ENCODE data around the gene FLOT2. TPM values are rescaled to one million over a fixed set of nuclear protein-coding genes. Genes with fewer than 3 reads are reported as not detected.
A peak's percentile ranks its signal among the peaks of the same experiment; 100 is the strongest.
"Not testable (repeated sequence)": the region's sequence is repeated elsewhere in the genome, so short reads cannot be mapped to it uniquely, and the experiment has no call there.

Gene FLOT2, protein sequence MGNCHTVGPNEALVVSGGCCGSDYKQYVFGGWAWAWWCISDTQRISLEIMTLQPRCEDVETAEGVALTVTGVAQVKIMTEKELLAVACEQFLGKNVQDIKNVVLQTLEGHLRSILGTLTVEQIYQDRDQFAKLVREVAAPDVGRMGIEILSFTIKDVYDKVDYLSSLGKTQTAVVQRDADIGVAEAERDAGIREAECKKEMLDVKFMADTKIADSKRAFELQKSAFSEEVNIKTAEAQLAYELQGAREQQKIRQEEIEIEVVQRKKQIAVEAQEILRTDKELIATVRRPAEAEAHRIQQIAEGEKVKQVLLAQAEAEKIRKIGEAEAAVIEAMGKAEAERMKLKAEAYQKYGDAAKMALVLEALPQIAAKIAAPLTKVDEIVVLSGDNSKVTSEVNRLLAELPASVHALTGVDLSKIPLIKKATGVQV
- polyA plus RNA-seq, result 100 to 1,000 TPM; 275 to 360 (median 296) TPM

DNA sequence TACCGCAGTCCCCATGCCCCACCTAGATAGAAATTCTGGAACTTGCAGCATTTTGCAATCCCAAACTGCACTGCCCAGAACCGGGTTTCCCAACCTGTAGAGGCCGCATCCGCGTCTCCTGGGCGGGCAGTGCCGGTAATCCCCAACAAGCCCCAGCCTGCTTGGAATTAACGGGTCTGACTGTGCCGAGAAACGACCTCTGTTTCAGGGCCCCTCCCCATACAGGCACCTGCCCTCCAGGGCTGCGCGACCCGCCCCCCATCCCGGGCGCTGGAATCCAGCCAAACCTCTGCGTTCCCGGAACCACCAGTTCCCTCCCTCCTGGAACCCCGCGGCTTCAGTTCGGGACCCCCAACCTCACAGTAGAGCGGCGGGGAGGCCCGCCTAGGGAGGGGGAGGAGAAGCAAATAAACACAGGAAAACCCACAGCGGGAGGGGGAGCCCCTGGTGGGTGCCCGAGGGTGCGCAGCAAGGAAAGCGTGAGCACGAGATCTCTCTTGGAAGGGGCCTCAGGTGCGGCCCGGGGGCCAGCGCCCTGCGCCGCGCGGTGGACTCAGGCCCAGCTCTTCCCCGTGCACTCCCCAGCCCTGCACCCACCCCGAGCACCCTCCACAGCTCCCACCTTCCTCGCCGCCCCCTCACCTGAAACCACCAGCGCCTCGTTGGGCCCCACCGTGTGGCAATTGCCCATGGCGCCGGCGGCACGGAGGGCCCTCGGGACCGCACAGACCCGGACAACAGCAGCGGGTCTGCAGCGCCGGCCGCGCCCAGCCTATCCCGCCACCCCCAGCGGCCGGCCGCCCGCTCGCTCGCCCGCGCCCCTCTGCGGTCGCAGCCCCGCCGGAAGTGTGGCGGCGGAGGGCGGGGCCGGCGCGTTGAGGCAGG, at the start of gene FLOT2:
TSS of gene FLOT2 (minus strand) at position 850 of the 885 bp plus-strand sequence. CDS start at position 691, 159 bp downstream.
- Mint-ChIP-seq H3K4me3 (peak within 1 kb of the TSS; percentile 88 to 93 (median 92)), H3K4me1 (peaks cover 64 to 70% of the 10 kb centered on the region in 2 donors), H3K36me3 (peaks cover 0 to 11% (median 0%) of the 10 kb centered on the region in 3 donors), H3K27me3 (ENCODE audit: low read depth in 3 of 3) (peaks cover under 1 to 14% (median 2%) of the 10 kb centered on the region in 3 donors), H3K27ac (peak within 1 kb of the TSS; percentile 91 to 98 (median 95)), H3K9me3 (no peaks in the 10 kb centered on the region)
- DNase-seq, result peak; percentile 63 to 68 (median 64)

DNA sequence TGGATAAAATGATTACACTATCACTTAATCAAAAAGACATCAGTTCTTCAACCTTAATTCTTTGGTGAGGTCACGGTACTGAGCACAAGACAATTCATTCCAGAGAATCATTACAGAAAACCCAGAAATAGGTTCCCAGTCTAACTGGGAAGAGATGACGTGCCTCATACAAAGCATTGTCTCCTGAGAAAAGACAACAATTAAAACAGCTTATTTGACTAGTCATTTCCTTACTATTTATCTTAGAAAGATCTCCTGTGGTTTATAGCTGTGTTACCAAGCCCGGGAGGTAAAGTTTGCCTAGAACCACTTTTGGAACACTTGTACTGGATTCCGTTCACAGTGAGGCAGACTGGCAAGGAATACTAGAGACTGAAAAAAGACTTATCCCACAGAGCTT, 48.7 kb upstream of the FLOT2 start:
- Mint-ChIP-seq H3K36me3 (no peaks in the 10 kb centered on the region), H3K4me3 (peak overlapping the region in 3 of 5 donors; percentile 30 to 74 (median 64)), H3K27me3 (ENCODE audit: low read depth in 3 of 3) (peaks cover 7 to 17% (median 10%) of the 10 kb centered on the region in 3 donors)

DNA sequence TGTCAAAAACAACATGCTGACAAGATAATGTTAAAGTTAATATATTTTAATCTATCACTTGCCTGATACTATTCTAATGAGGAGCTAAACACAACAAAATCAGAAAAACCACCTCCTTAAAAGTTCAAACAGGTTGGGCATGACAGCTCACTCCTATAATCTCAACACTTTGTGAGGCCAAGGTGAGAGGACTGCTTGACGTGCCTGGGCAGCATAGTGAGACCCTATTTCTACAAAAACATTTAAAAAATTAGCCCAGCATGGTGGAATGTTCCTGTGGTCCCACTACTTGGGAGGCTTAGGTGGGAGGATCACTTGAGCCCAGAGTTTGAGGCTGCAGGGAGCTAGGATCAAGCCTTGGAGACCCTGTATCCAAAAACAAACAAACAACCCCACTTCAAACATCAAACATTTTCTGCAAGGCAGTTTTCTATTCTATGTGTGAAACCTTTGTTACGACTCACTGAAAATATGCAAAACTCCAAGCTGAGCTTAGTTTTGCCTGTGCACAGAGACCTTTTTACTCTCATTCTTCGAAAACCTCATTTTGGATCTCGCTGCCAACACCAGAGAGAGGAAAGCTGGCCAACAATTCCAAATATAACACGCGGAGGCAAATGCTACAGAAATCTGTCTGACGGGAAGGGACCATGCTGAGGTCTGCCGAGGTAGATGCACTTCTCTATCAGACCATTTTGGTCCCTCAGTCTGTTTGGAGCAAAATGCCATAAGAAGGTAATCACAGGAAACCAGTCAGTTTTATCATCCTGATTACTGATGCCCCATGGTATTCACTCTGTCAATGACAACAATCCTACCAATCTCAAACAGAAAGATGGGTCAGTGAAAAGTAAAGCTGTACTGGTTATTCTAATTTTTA, 47.6 kb upstream of the FLOT2 start:
- peak overlapping the region in 4 of 5 donors; percentile 5 to 74 (median 17) for H3K4me3 Mint-ChIP-seq
- H3K9me3 Mint-ChIP-seq, result no peaks in the 10 kb centered on the region
- H3K27me3 Mint-ChIP-seq (ENCODE audit: low read depth in 3 of 3), result peaks cover 2 to 12% (median 4%) of the 10 kb centered on the region in 3 donors
- H3K27ac Mint-ChIP-seq, result peak overlapping the region; percentile 49 to 98 (median 94)
- peaks cover 73 to 83% of the 10 kb centered on the region in 2 donors for H3K4me1 Mint-ChIP-seq
- no peaks in the 10 kb centered on the region for H3K36me3 Mint-ChIP-seq
- no peak for DNase-seq

More for the DNA sequence above, 48.7 kb upstream of the FLOT2 start:
- no peak for DNase-seq
- peak overlapping the region; percentile 66 to 98 (median 94) for H3K27ac Mint-ChIP-seq
- no peaks in the 10 kb centered on the region for H3K9me3 Mint-ChIP-seq
- peaks cover 64 to 71% of the 10 kb centered on the region in 2 donors for H3K4me1 Mint-ChIP-seq

DNA sequence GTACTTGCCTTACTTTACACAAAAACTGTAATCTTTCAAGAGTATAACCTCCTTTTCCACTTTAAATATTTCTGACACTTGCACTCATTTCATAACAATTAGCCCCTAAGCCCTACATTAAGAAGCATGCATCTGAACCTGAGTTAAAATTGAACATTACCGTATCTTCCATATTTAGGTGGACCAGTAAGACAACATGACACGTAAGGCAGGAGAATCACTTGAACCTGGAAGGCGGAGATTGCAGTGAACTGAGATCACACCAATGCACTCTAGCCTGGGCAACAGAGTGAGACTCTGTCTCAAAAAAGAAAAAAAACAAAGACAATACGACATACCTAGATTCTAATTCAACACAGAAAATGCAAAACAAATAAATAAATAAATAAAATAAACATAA, 46.8 kb upstream of the FLOT2 start:
- peaks cover 81 to 90% of the 10 kb centered on the region in 2 donors for H3K4me1 Mint-ChIP-seq
- peak overlapping the region; percentile 4 to 71 (median 45) for H3K27ac Mint-ChIP-seq
- DNase-seq, result no peak
- H3K4me3 Mint-ChIP-seq, result no peak overlapping the region
- H3K27me3 Mint-ChIP-seq (ENCODE audit: low read depth in 3 of 3), result peaks cover 1 to 11% (median 3%) of the 10 kb centered on the region in 3 donors
- H3K36me3 Mint-ChIP-seq, result no peaks in the 10 kb centered on the region
- H3K9me3 Mint-ChIP-seq, result no peaks in the 10 kb centered on the region

DNA sequence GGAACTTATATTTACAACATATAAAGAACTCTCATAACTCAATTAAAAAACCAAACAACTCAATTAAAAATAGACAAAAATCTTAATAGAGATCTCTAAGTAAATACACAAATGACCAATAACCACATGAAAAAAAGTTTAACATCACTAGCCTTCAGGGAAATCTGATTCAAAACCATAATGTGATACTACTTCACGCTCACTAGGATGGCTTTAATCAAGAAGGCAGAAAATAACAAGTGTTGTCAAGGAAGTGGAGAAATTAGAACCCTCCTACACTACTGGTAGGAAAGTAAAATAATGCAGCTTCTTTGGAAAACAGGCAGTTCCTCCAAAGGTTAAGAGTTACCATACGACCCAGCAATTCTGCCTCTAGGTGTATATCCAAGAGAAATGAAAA, 45.4 kb upstream of the FLOT2 start:
- H3K4me3 Mint-ChIP-seq, result no peak overlapping the region
- H3K27me3 Mint-ChIP-seq (ENCODE audit: low read depth in 3 of 3), result peaks cover 0 to 4% (median 2%) of the 10 kb centered on the region in 3 donors
- H3K9me3 Mint-ChIP-seq, result no peaks in the 10 kb centered on the region
- peaks cover 82 to 93% of the 10 kb centered on the region in 2 donors for H3K4me1 Mint-ChIP-seq
- H3K27ac Mint-ChIP-seq, result peak overlapping the region in 5 of 6 donors; percentile 28 to 83 (median 50)
- no peaks in the 10 kb centered on the region for H3K36me3 Mint-ChIP-seq
- no peak for DNase-seq

DNA sequence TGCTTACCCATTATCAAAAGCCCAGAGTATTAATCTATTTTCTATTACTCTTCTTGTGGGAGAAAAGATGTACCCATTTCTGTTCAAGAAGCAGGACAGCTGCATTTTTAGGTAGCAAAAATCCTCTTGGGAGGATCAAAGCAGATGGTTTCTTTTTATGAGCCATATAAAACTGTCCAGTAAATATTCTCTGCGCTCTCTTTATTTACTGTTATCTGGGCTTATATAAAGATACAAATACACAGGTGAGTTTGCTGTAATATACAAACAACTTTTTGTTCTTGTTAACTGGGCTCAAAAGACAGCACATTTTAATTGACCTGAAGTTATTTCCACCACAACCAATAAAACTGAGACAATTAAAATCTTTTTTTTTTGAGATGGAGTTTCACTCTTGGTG, 43.7 kb upstream of the FLOT2 start:
- H3K4me3 Mint-ChIP-seq, result no peak overlapping the region

DNA sequence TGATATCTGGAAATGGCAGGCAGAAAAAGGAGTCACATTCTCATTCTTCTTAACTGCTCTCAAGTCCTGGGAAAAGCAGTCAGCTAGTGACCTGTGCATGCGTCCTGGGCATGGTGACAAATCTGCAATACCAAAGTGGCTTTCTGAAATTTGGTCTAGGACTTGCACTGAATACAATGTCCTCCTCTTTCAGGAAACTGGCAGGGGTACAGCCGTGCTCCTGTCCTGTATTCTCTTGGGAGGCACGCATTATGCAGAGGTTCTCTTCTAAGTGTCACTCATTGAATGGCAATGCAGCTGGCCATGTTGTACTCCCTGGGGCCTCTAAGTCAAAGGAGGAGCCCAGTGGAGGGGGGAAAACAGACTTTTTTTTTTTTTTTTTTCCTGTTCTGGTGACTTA, 43.1 kb upstream of the FLOT2 start:
- DNase-seq, result no peak
- Mint-ChIP-seq H3K9me3 (no peaks in the 10 kb centered on the region), H3K4me3 (no peak overlapping the region), H3K4me1 (peaks cover 82 to 95% of the 10 kb centered on the region in 2 donors), H3K27me3 (ENCODE audit: low read depth in 3 of 3) (peaks cover 0 to 4% (median 2%) of the 10 kb centered on the region in 3 donors), H3K27ac (peak overlapping the region; percentile 41 to 74 (median 63)), H3K36me3 (no peaks in the 10 kb centered on the region)

More for the DNA sequence above, 43.7 kb upstream of the FLOT2 start:
- H3K4me1 Mint-ChIP-seq, result peaks cover 82 to 95% of the 10 kb centered on the region in 2 donors
- no peaks in the 10 kb centered on the region for H3K9me3 Mint-ChIP-seq
- no peaks in the 10 kb centered on the region for H3K36me3 Mint-ChIP-seq
- peaks cover 0 to 4% (median 2%) of the 10 kb centered on the region in 3 donors for H3K27me3 Mint-ChIP-seq (ENCODE audit: low read depth in 3 of 3)
- DNase-seq, result no peak
- H3K27ac Mint-ChIP-seq, result peak overlapping the region in 3 of 6 donors; percentile 43 to 74 (median 58)

DNA sequence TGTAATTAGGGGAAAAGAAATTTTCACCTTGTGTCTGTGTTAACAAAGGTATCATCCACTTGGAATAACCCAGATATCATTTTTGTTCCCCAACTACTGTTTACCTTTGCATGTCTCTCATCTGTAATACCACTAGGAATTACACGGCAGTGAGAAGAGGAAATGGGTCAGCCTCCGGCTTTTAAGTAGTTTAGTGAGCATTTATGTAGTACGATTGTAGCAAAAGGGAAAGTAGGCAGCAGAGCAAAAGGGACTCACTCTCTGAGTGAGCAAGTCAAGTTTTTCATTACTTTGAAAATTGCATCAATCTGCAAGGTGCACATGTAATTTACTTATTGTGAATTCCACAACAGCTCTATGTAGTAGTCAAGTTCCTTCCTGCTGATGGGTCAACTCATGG, 42.6 kb upstream of the FLOT2 start:
- H3K27me3 Mint-ChIP-seq (ENCODE audit: low read depth in 3 of 3), result peaks cover 0 to 4% (median 2%) of the 10 kb centered on the region in 3 donors
- H3K27ac Mint-ChIP-seq, result peak overlapping the region; percentile 41 to 74 (median 63)
- peaks cover 78 to 95% of the 10 kb centered on the region in 2 donors for H3K4me1 Mint-ChIP-seq
- no peaks in the 10 kb centered on the region for H3K36me3 Mint-ChIP-seq
- DNase-seq, result no peak
- no peaks in the 10 kb centered on the region for H3K9me3 Mint-ChIP-seq
- H3K4me3 Mint-ChIP-seq, result peak overlapping the region in 1 of 5 donors; percentile 52

DNA sequence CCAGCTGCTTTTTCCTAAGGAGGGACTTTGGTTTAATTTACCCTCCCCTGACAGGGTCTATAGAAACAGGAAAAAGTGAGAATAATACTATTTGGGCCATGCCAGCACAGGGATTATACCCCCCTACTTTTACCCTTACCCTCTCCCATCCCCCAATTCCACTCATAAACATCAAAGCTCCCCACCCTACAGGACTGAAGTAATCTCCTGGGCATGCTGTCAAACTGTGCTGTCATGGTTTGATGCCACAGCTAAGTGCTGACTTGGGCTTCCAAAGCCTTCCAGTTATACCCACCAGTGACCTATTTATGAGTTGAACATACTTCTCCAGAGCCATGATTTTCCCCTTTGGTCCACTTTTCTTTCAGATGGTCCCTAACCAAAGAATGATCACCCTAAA, 41.0 kb upstream of the FLOT2 start:
- DNase-seq, result no peak
- Mint-ChIP-seq H3K36me3 (peaks cover 0 to 5% (median 0%) of the 10 kb centered on the region in 3 donors), H3K27me3 (ENCODE audit: low read depth in 3 of 3) (peaks cover 0 to 2% (median 1%) of the 10 kb centered on the region in 3 donors), H3K27ac (peak overlapping the region; percentile 49 to 84 (median 68)), H3K9me3 (no peaks in the 10 kb centered on the region), H3K4me1 (peaks cover 75 to 92% of the 10 kb centered on the region in 2 donors), H3K4me3 (peak overlapping the region in 1 of 5 donors; percentile 31)

DNA sequence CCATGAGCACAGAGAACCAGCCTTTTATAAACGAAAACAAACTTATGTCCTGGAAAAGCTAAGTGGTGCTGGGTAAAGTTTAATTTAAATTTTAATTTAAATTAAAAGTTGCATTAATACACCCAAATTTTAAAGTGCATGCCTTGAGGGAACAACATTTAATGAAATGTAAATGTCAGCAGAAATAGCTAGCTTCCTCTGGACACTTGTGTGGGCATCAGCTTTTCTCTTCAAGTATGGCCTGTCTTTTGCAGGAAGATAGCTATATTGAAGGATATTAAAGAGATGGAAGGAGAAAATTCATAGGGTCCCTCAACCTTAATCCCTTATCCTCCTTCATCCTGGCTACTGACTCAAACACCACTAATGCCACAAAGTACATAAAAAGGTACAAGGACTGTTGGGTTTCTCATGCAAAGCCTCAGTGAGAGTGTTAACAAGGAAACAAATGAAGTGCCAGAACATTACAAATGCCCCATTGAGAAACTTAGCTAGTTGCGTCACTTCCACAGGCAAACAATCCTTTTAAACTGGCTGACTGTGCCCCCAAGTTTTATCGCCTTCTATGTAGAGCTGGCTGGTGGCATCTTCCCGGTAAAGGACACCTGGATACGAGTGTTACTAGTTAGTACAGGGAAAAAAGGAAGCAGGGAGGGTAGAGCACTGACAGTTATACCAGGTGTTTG, 39.7 kb upstream of the FLOT2 start:
- no peak for DNase-seq
- Mint-ChIP-seq H3K36me3 (peaks cover 0 to 5% (median 0%) of the 10 kb centered on the region in 3 donors), H3K4me3 (peak overlapping the region in 1 of 5 donors; percentile 53), H3K27ac (peak overlapping the region; percentile 32 to 91 (median 82)), H3K4me1 (peaks cover 74 to 91% of the 10 kb centered on the region in 2 donors), H3K9me3 (no peaks in the 10 kb centered on the region), H3K27me3 (ENCODE audit: low read depth in 3 of 3) (peaks cover 0 to 2% (median 1%) of the 10 kb centered on the region in 3 donors)

DNA sequence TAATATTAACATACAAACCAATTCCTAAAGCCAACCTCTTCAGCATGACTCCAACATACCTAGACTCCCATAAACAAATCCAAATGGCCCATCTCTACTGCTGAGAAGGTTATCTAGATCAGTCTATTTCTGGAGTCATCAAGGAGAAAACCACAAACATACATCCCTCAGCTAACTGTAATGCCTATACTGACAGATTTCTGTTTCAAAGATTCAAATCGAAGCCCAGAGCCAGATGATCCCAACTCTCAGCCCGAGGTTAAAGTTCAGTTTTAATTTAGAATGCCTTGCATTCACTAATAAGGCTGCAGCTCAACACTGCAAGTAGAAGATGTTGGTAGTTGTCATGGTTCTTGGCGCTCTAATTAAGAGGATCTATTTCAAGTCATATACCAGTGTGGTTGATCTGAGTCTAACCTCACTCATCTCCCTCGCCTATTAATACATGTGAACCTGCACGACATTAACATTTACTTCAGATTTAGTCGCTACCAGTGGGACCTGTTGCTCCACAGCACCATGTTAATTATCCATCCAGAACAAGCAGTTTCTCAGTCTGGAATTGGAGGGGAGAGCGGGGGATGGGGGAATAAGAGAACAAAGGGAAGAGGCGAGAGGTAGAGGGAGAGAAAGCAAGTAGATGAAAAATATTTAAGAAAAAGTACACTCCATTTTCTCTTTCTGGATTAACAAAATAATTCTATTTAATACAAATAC, 38.4 kb upstream of the FLOT2 start:
- no peaks in the 10 kb centered on the region for H3K9me3 Mint-ChIP-seq
- H3K27me3 Mint-ChIP-seq (ENCODE audit: low read depth in 3 of 3), result peaks cover 0 to 2% (median 1%) of the 10 kb centered on the region in 3 donors
- peaks cover 64 to 78% of the 10 kb centered on the region in 2 donors for H3K4me1 Mint-ChIP-seq
- H3K4me3 Mint-ChIP-seq, result peak overlapping the region in 1 of 5 donors; percentile 44
- H3K36me3 Mint-ChIP-seq, result peaks cover 0 to 5% (median 0%) of the 10 kb centered on the region in 3 donors
- DNase-seq, result no peak
- peak overlapping the region; percentile 32 to 91 (median 82) for H3K27ac Mint-ChIP-seq

DNA sequence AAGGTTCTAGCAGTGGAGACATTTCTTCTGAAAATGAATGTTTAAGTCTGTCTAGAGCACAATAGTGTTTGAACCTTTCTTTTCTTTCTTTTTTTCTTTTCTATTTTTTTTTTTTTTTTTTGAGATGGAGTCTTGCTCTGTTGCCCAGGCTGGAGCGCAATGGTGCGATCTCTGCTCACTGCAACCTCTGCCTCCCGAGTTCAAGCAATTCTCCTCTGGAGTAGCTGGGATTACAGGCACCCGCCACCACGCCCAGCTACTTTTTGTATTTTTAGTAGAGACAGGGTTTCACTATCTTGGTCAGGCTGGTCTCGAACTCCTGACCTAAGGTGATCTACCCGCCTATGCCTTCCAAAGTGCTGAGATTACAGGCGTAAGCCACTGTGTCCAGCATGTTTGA, 37.0 kb upstream of the FLOT2 start:
- DNase-seq; H3K36me3 Mint-ChIP-seq; H3K9me3 Mint-ChIP-seq; H3K4me3 Mint-ChIP-seq; H3K27me3 Mint-ChIP-seq (ENCODE audit: low read depth in 3 of 3): not testable (repeated sequence)
- Mint-ChIP-seq H3K27ac (peak overlapping the region in 4 of 6 donors; percentile 1 to 55 (median 24)), H3K4me1 (peaks cover 56 to 76% of the 10 kb centered on the region in 2 donors)

Measured in immature natural killer cell (primary cell).